ENCODE results near the gene MPV17.
"Not testable (repeated sequence)": the region's sequence is repeated elsewhere in the genome, so short reads cannot be mapped to it uniquely, and the experiment has no call there.

MPV17 gene

GRCh38 chr2:27270131-27270530, 52.8 kb downstream of the MPV17 start:
- in situ Hi-C loops (cut with HindIII; ENCODE audit: low sequenced_read_pairs): no loop called here

DNA sequence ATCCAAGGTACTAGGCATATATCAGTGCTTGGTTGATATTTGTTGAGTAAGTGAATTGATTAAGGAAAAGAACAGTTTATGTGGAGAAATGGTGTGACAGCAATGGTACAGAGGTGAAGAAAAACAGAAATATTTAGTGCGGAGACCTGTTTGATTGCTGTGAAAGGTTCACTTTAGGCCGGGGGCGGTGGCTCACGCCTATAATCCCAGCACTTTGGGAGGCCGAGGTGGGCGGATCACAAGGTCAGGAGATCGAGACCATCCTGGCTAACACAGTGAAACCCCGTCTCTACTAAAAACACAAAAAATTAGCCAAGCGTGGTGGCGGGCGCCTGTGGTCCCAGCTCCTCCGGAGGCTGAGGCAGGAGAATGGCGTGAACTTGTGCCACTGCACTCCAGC, 54.6 kb downstream of the MPV17 start:
- in situ Hi-C loops (cut with HindIII; ENCODE audit: low sequenced_read_pairs): not testable (repeated sequence)

DNA sequence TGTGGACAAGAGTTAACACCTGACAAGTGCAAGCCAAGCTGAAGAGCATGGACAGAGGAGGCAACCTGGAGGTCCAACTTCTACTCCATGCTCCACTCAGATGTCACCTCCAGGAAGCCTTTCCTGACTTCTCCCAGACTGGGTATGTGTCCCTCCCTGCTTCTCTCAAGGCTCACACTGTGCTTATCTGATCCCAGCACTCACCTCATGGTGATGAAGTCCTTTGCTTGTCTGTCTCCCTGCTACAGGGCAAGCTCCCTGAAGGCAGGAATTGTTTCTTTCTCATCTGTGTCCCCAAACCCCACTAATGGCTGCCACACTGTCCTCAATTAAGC, 57.4 kb downstream of the MPV17 start:
- in situ Hi-C loops (cut with HindIII; ENCODE audit: low sequenced_read_pairs): no loop called here

DNA sequence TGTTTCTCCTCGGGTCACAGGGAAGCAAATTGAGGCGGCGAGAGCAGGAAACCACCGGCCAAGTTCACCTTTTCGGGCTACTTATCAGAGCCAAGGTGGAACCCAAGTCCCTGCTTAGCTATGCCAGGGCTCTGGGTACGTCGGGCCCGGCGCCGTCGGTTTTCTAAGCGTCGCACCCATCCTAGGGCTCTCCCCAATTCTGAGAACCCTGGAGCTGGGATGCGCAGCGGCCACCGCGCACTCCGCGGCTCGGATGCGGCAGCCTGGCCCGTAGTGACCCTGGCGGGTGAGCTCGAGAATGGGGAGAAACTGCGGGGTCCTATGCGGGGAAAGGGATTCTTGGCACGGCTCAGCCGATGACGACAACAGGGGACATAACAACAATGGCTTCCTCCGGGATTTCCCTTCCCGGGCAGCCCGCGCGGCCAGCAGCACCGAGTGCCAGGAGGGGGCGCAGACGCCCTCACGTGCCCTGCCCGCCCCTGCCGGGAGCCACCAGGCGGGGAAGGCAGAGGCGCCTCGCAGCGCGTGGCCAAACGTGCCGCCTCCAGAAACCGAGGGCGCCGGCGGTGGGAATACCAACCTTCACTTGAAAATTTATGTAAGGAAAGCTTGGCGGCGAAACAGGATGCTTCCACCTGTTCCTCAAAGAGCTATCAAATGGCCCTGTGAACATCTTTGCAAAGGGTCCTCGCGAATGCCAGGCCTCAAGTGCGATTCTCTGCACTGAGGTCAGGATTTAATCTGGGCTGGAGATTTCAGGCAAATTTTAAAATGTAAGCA, 58.0 kb downstream of the MPV17 start:
- in situ Hi-C loops (cut with HindIII; ENCODE audit: low sequenced_read_pairs): no loop called here

GRCh38 chr2:27264253-27264752, 58.6 kb downstream of the MPV17 start:
- in situ Hi-C loops (cut with HindIII; ENCODE audit: low sequenced_read_pairs): no loop called here

DNA sequence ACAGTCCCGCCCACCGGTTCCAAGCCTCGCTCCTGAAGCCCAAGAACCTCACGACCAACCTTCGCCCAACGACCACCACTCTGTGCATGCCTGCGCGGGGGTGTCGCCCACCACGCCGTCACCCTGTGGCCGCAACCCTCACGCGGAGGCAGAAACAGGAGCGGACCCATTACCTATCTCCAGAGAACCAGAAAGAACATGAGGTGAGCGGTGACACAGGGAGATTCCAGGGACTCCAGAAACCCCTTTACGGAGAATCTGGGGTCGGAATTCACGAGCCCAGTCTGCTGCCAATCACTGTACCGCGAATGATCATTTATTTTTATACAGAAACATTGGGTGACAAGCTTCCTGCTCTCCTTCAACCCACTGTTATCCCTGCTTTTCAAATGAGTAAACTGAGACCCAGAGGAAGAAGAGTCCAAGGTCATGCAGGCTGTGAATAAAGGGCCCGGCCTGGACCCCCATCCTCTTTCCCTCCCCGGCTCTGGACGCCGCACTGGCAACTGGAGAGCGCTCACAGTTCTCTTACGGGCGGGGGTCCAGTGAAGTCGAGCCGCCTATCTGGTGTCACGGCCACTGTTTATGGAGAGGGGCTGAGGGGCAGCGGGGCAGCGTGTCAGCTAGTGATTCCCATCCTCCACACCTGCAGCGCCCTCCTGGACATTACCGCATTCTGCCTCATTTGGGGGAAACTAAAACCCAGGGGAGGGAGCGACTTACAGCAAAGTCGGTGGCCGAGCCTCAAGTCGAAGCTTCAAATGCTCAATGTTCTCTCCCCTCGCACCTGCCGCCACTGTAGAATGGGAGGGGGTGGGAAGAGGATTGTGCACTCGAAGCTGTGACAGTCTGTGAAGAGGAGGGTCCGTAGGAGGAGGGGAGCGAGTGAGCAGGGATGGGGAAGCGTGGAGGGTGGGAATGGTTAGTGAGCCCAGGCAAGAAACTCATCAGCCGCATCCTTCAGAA, 59.3 kb downstream of the MPV17 start:
- in situ Hi-C loops (cut with HindIII; ENCODE audit: low sequenced_read_pairs): no loop called here

- in situ Hi-C loops (cut with HindIII; ENCODE audit: low sequenced_read_pairs): no loop called here
These were observed 60.3 kb downstream of the MPV17 start, which contains the start of gene SLC30A3 for GRCh38 chr2:27262379-27263286. TSS of gene SLC30A3 (minus strand) at chr2:27263047. CDS start at chr2:27262906, 141 bp downstream.

GRCh38 chr2:27261926-27262298, 61.0 kb downstream of the MPV17 start:
- in situ Hi-C loops (cut with HindIII; ENCODE audit: low sequenced_read_pairs): no loop called here

DNA sequence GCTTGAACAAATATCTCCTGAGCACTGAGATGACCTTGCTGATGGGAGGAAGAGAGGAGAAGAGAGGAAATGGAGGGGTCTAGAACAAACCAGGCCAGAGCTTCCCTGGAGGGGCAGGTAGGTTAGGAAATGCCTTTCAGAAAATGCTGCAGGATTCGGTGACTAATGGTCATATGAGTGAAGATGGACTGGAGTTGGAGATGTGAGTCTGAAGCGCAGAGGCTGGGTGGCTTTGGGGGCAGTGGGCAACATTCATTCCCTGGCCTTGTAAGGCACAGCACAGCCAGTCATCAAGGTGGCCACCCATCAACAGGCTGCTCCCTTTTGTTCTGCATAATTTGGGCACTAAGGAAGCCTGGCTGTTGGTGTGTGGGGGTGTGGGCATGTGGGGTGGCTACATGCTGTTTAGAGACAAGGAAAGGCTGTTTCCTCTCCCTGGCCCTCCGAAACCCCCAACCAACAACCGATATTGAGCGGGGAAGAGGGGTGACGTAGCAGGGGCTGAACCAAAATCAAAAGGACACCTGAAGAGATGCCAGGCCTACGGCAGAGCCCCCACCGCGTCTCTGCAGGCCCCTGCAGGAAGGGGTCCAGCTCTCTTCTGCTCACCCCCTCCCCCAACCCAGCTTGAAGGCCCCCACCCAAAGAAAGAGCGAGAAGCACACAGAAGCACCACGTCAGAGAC, 61.5 kb downstream of the MPV17 start:
- in situ Hi-C loops (cut with HindIII; ENCODE audit: low sequenced_read_pairs): no loop called here

Data from DLD1 (cell line).